ENCODE data around the gene CACNA1D.

CACNA1D gene

GRCh38 chr3:53845103-53845880 lies 350.9 kb downstream of the CACNA1D start:
- no peak for DNase-seq (ENCODE audit: low read depth)

GRCh38 chr3:53845881-53846133 lies 351.4 kb downstream of the CACNA1D start:
- no peak for DNase-seq (ENCODE audit: low read depth)

GRCh38 chr3:53846134-53846850 lies 351.9 kb downstream of the CACNA1D start, which contains the start of the genes CHDH and IL17RB:
Gene CHDH, minus strand, starts transcription at chr3:53846419. Its CDS starts 22,411 bp downstream, at chr3:53824008.
Gene IL17RB, plus strand, starts transcription at chr3:53846568. Its CDS starts 21 bp downstream, at chr3:53846589.
- DNase-seq (ENCODE audit: low read depth), result no peak

- no peak for DNase-seq (ENCODE audit: low read depth)
Measured at GRCh38 chr3:53846851-53847155, 352.4 kb downstream of the CACNA1D start.

GRCh38 chr3:53849916-53850315 lies 355.5 kb downstream of the CACNA1D start:
- no peak for DNase-seq (ENCODE audit: low read depth)

- DNase-seq (ENCODE audit: low read depth), result no peak
Measured at GRCh38 chr3:53850895-53851294, 356.5 kb downstream of the CACNA1D start.

- no peak for DNase-seq (ENCODE audit: low read depth)
Measured at GRCh38 chr3:53856964-53857363, 362.6 kb downstream of the CACNA1D start.

GRCh38 chr3:53858096-53858741 lies 363.8 kb downstream of the CACNA1D start:
- no peak for DNase-seq (ENCODE audit: low read depth)

- no peak for DNase-seq (ENCODE audit: low read depth)
Measured at GRCh38 chr3:53859178-53859577, 364.8 kb downstream of the CACNA1D start.

- DNase-seq (ENCODE audit: low read depth), result no peak
Measured at GRCh38 chr3:53860196-53860595, 365.8 kb downstream of the CACNA1D start.

- DNase-seq (ENCODE audit: low read depth), result no peak
Measured at GRCh38 chr3:53862241-53862640, 367.8 kb downstream of the CACNA1D start.

- DNase-seq (ENCODE audit: low read depth), result no peak
Measured at GRCh38 chr3:53863145-53863544, 368.7 kb downstream of the CACNA1D start.
